ENCODE data around the gene CELSR1. TPM values are rescaled to one million over a fixed set of nuclear protein-coding genes. Genes with fewer than 3 reads are reported as not detected.
A peak's percentile ranks its signal among the peaks of the same experiment; 100 is the strongest.

CELSR1 gene
- total RNA-seq, 1 experiment from 2014 or later = 14.2 TPM

DNA sequence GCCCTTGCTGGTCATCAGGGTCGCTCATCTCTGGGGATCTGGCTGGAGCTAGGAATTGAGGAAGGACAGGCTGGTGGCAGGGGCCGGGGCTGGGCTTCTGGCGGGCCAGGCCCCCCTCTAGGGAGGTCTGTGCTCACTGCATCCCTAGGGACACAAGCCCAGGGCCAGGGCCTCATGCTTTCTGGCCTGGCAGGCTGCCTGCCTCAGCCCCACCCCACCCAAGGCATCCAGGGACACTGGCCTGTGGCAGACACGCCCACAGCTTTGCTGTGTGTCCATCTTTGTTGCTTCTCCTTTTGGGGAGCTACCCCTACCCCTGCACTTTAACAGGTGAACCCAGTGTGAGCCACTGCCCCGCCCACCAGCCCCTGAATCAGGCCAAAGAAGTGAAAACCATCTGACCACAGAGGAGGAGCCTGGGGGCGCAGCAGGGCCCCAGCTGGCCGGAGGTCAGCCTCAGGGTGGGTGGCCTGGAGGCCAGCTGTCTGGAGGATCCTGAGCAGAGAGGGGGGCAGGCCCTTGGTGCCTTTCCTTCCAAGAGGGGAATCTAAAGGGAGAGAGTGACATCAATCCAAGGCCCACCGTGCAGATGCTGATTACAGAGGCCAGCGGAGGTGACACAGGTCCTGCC lies 26.8 kb upstream of the CELSR1 start:
- H3K9ac ChIP-seq (ENCODE audit: low read length) = no peak overlapping the region
- TF ChIP-seq, protein P1, sequence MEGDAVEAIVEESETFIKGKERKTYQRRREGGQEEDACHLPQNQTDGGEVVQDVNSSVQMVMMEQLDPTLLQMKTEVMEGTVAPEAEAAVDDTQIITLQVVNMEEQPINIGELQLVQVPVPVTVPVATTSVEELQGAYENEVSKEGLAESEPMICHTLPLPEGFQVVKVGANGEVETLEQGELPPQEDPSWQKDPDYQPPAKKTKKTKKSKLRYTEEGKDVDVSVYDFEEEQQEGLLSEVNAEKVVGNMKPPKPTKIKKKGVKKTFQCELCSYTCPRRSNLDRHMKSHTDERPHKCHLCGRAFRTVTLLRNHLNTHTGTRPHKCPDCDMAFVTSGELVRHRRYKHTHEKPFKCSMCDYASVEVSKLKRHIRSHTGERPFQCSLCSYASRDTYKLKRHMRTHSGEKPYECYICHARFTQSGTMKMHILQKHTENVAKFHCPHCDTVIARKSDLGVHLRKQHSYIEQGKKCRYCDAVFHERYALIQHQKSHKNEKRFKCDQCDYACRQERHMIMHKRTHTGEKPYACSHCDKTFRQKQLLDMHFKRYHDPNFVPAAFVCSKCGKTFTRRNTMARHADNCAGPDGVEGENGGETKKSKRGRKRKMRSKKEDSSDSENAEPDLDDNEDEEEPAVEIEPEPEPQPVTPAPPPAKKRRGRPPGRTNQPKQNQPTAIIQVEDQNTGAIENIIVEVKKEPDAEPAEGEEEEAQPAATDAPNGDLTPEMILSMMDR (conservative IDR thresholded peaks at IDR 0.05; ENCODE audit: low read depth, low read length) = no peak
- TF ChIP-seq EZH2phosphoT487 (IDR thresholded peaks at IDR 0.05; ENCODE audit: borderline replicate concordance, low read length) (no peak), EZH2 (IDR thresholded peaks at IDR 0.05; ENCODE audit: low read length, unreplicated experiment) (no peak)
- peak; percentile 41 for ATAC-seq
- H3K9me3 ChIP-seq (ENCODE audit: low read length) = no peaks in the 10 kb centered on the region
- H3K27me3 ChIP-seq (ENCODE audit: low read length) = no peaks in the 10 kb centered on the region
- no peaks in the 10 kb centered on the region for H3F3A ChIP-seq (ENCODE audit: low read length, unreplicated experiment)
- no peaks in the 10 kb centered on the region for H3K79me2 ChIP-seq (ENCODE audit: low read length)
- no peaks in the 10 kb centered on the region for H4K20me1 ChIP-seq (ENCODE audit: low read length)
- peak overlapping the region; percentile 99 for H2AFZ ChIP-seq (ENCODE audit: low read length)
- intact Hi-C loops (cut with micrococcal nuclease) = loop anchor here (5.0 to 10.0 kb wide), 2 partner anchors 93 to 201 kb away; partner anchors contain the start of gene TBC1D22A
- H3K4me2 ChIP-seq (ENCODE audit: low read length) = peak overlapping the region; percentile 82
- peaks cover 16% of the 10 kb centered on the region for H3K4me1 ChIP-seq (ENCODE audit: insufficient read depth, low read length)
- no TSS peak for BruUV-seq (replicated peaks)
- DNase-seq = no peak
- ChIA-PET CTCF (interaction anchor here (1.0 to 1.6 kb wide), 3 partner anchors 16 to 195 kb away, joined by 3 to 13 read pairs (median 12); no protein-coding TSS in a partner anchor), POLR2A (ENCODE audit: unreplicated experiment) (no interaction called here)
- H3K9me2 ChIP-seq (replicated peaks; ENCODE audit: low read length) = no peaks in the 10 kb centered on the region
- H3K36me3 ChIP-seq (ENCODE audit: low read depth, low read length) = no peaks in the 10 kb centered on the region
- no peak overlapping the region for H3K4me3 ChIP-seq (ENCODE audit: low read length)
- 0 out of 2 replicates have a peak overlapping the region, but pooled peaks have one; percentile 41 for H3K27ac ChIP-seq (ENCODE audit: low read length)

DNA sequence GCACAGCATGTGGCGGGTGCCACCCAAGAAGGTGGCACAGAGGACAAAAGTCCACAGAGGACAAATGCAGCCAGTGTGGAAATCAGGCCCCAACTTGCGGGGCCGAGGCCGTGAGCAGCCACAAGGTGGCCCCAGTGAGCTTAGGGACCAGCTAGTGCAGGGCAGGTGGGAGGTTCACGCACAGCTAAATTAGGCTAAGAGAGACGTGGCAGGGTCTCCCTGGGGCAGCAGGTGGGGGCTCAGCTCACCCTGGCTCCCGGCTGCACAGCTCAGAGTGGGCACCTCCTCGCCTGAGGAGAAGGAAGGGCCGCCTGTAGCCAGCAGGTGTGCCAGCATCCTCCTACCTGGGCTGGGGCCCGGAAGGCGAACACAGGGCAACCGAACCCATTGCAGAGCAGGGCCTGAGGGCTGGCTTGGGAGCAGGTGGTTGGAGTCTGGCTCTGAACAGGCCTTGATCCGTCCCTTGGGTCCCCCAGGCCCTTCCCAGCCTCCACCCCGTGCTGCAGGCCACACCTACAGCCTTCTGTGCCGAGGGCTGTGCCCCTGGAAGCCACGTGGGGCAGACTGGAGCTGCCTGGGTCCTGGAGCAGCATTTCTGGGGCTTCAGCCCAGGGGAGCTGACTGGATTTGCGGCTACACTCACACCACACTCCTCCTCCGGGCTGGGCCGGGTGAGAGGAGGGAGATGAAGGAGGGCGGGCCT lies 26.1 kb upstream of the CELSR1 start:
- Histone ChIP-seq H3F3A (ENCODE audit: low read length, unreplicated experiment) (no peaks in the 10 kb centered on the region), H3K36me3 (ENCODE audit: low read depth, low read length) (no peaks in the 10 kb centered on the region), H3K79me2 (ENCODE audit: low read length) (no peaks in the 10 kb centered on the region), H3K9me3 (ENCODE audit: low read length) (no peaks in the 10 kb centered on the region), H4K20me1 (ENCODE audit: low read length) (no peaks in the 10 kb centered on the region), H3K9me2 (replicated peaks; ENCODE audit: low read length) (no peaks in the 10 kb centered on the region), H3K27me3 (ENCODE audit: low read length) (no peaks in the 10 kb centered on the region), H3K4me1 (ENCODE audit: insufficient read depth, low read length) (peaks cover 16% of the 10 kb centered on the region), H3K27ac (ENCODE audit: low read length) (peak overlapping the region; percentile 41), H3K4me3 (ENCODE audit: low read length) (peak overlapping the region; percentile 51; the same call in 1 of the 2 replicates), H3K9ac (ENCODE audit: low read length) (peak overlapping the region; percentile 56), H2AFZ (ENCODE audit: low read length) (peak overlapping the region; percentile 99), H3K4me2 (ENCODE audit: low read length) (peak overlapping the region; percentile 82)
- intact Hi-C loops (cut with micrococcal nuclease) = loop anchor here (5.0 to 10.0 kb wide), 2 partner anchors 94 to 201 kb away; partner anchors contain the start of gene TBC1D22A
- ATAC-seq (peak; percentile 87), DNase-seq (peak; percentile 66)
- no peak for TF ChIP-seq EZH2 (IDR thresholded peaks at IDR 0.05; ENCODE audit: low read length, unreplicated experiment)
- TF ChIP-seq, protein P1 (conservative IDR thresholded peaks at IDR 0.05; ENCODE audit: low read depth, low read length) = peak; percentile 73
- ChIA-PET POLR2A (ENCODE audit: unreplicated experiment) (interaction anchor here (0.6 to 0.8 kb wide), 2 partner anchors 179 to 572 kb away, joined by 5 read pairs; no protein-coding TSS in a partner anchor), CTCF (interaction anchor here (0.7 to 1.6 kb wide), 7 partner anchors 8 to 234 kb away, joined by 3 to 13 read pairs (median 5); no protein-coding TSS in a partner anchor)
- BruUV-seq (replicated peaks) = no TSS peak

Measured in PC-3 (cell line).